IMR-90 (cell line): Measurements from ENCODE around the gene PARK7. TPM values are rescaled to one million over a fixed set of nuclear protein-coding genes. Genes with fewer than 3 reads are reported as not detected.

Source experiments
- ATAC-seq: fragments of 200-7000 bp; cut with Tn5 transposase; 2 replicates; pipeline ENCODE4 v1.9.1; 2020; ENCODE audit warnings: low read depth, mild to moderate bottlenecking, moderate library complexity
- BruUV-seq: library from RNA; stranded (reverse); fragments of 400-500 nt; replicated peaks from 2 replicates; lab custom pipeline; 2021; lab: Mats Ljungman, UMichigan
- CTCF ChIA-PET: fragments of 300-600 bp; formaldehyde crosslinking; extraction: SDS; loops from one replicate; lab custom pipeline; 2021; ENCODE audit warnings: antibody characterized with exemption; lab: Yijun Ruan, JAX
- POLR2A ChIA-PET: fragments of 300-600 bp; sonication (Branson Sonifier 250); formaldehyde crosslinking; loops from one replicate; lab custom pipeline; 2022; ENCODE audit warnings: antibody characterized with exemption; ENCODE audit not compliant: unreplicated experiment; lab: Charles Lee
- DNase-seq: peaks from one replicate; pipeline ENCODE4 v3.0.0; 2013
- H2AFZ ChIP-seq: replicated peaks from 2 replicates; pipeline ENCODE3; 2013; ENCODE audit warnings: low read length, mild to moderate bottlenecking; ENCODE audit not compliant: poor library complexity
- H2AK5ac ChIP-seq: 2 replicates; pipeline ENCODE4 v1.6.1; 2013; ENCODE audit warnings: low read depth, low read length, inconsistent platforms
- H2AK9ac ChIP-seq: replicated peaks from 2 replicates; pipeline ENCODE3; 2013; ENCODE audit warnings: mild to moderate bottlenecking, low read depth, low read length, moderate library complexity; ENCODE audit not compliant: poor library complexity
- H2BK120ac ChIP-seq: 2 replicates; pipeline ENCODE4 v1.6.1; 2013; ENCODE audit warnings: low read depth, low read length, inconsistent platforms
- H2BK15ac ChIP-seq: 3 replicates; pipeline ENCODE4 v1.6.1; 2013; ENCODE audit warnings: low read depth, low read length, inconsistent platforms
- H2BK20ac ChIP-seq: 2 replicates; pipeline ENCODE4 v1.6.1; 2013; ENCODE audit warnings: low read depth, mild to moderate bottlenecking, inconsistent platforms, low read length, moderate library complexity
- H2BK5ac ChIP-seq: 2 replicates; pipeline ENCODE4 v1.6.1; 2013; ENCODE audit warnings: mild to moderate bottlenecking, low read depth, low read length, inconsistent platforms; ENCODE audit not compliant: poor library complexity, severe bottlenecking
- H3K14ac ChIP-seq: replicated peaks from 2 replicates; pipeline ENCODE4 v1.6.1; 2013; ENCODE audit warnings: low read depth, low read length, inconsistent platforms
- H3K18ac ChIP-seq: 2 replicates; pipeline ENCODE4 v1.6.1; 2013; ENCODE audit warnings: low read depth, low read length, control low read depth
- H3K23ac ChIP-seq: 2 replicates; pipeline ENCODE4 v1.6.1; 2013; ENCODE audit warnings: low read depth, low read length, inconsistent platforms
- H3K27ac ChIP-seq: 2 replicates; pipeline ENCODE4 v1.5.1; 2013; ENCODE audit warnings: mild to moderate bottlenecking, control low read depth, low read length; ENCODE audit not compliant: insufficient read depth
- H3K27me3 ChIP-seq: 2 replicates; pipeline ENCODE4 v1.6.1; 2013; ENCODE audit warnings: low read length; ENCODE audit not compliant: control insufficient read depth, insufficient read depth
- H3K36me3 ChIP-seq: 2 replicates; pipeline ENCODE4 v1.6.1; 2013; ENCODE audit warnings: low read length, mixed read lengths; ENCODE audit not compliant: control insufficient read depth, insufficient read depth
- H3K4ac ChIP-seq: 2 replicates; pipeline ENCODE4 v1.6.1; 2013; ENCODE audit warnings: low read depth, low read length, inconsistent platforms
- H3K4me1 ChIP-seq: 2 replicates; pipeline ENCODE4 v1.6.1; 2013; ENCODE audit warnings: low read length, mixed read lengths; ENCODE audit not compliant: control insufficient read depth, insufficient read depth
- H3K4me2 ChIP-seq: 2 replicates; pipeline ENCODE4 v1.6.1; 2013; ENCODE audit warnings: low read depth, mild to moderate bottlenecking, control low read depth, low read length, moderate library complexity
- H3K4me3 ChIP-seq: 2 replicates; pipeline ENCODE4 v1.5.1; 2013; ENCODE audit warnings: low read depth, mild to moderate bottlenecking, control low read depth, low read length, moderate library complexity; ENCODE audit not compliant: insufficient read depth
- H3K56ac ChIP-seq: 2 replicates; pipeline ENCODE4 v1.6.1; 2013; ENCODE audit warnings: low read length, inconsistent platforms; ENCODE audit not compliant: insufficient read depth; ENCODE audit errors: extremely low read depth
- H3K79me1 ChIP-seq, 2 experiments: 2 replicates each; pipeline ENCODE4 v1.6.1; 2013; ENCODE audit warnings: low read length in 2 of 2, inconsistent platforms in 1 of 2, low read depth in 1 of 2
- H3K9ac ChIP-seq: 2 replicates; pipeline ENCODE4 v1.6.1; 2013; ENCODE audit warnings: low read depth, low read length, control low read depth
- H3K9me1 ChIP-seq: 2 replicates; pipeline ENCODE4 v1.6.1; 2013; ENCODE audit warnings: low read length, inconsistent platforms; ENCODE audit not compliant: insufficient read depth
- H3K9me3 ChIP-seq: 2 replicates; pipeline ENCODE4 v1.6.1; 2013; ENCODE audit warnings: low read length; ENCODE audit not compliant: control insufficient read depth, insufficient read depth
- H4K20me1 ChIP-seq: 2 replicates; pipeline ENCODE4 v1.6.1; 2013; ENCODE audit warnings: low read length, inconsistent platforms; ENCODE audit not compliant: insufficient read depth
- H4K5ac ChIP-seq: 2 replicates; pipeline ENCODE4 v1.6.1; 2013; ENCODE audit warnings: mild to moderate bottlenecking, low read depth, low read length, control low read depth
- H4K8ac ChIP-seq, 2 experiments: 2 replicates each; pipeline ENCODE4 v1.6.1; 2013; ENCODE audit warnings: low read depth in 2 of 2, low read length in 2 of 2, control low read depth in 1 of 2, inconsistent platforms in 1 of 2
- H4K91ac ChIP-seq: 2 replicates; pipeline ENCODE4 v1.6.1; 2013; ENCODE audit warnings: low read depth, low read length, inconsistent platforms; ENCODE audit not compliant: insufficient read depth
- BHLHE40 ChIP-seq: fragments of 150-350 bp; IDR thresholded peaks from 2 replicates; pipeline ENCODE4 v1.6.1; 2016; ENCODE audit warnings: mild to moderate bottlenecking, low read depth, low read length
- CEBPB ChIP-seq: IDR thresholded peaks from 2 replicates; pipeline ENCODE4 v1.6.1; 2012; ENCODE audit warnings: low read depth, low read length, improper control_type of control experiment
- CHD1 ChIP-seq: IDR thresholded peaks from 2 replicates; pipeline ENCODE4 v1.6.1; 2012; ENCODE audit warnings: low read depth, low read length, improper control_type of control experiment
- FOS ChIP-seq: fragments of 150-350 bp; IDR thresholded peaks from 2 replicates; pipeline ENCODE4 v1.6.1; 2016; ENCODE audit warnings: low read depth, low read length
- MAFK ChIP-seq: IDR thresholded peaks from 2 replicates; pipeline ENCODE4 v1.6.1; 2012; ENCODE audit warnings: low read depth, low read length, improper control_type of control experiment
- MAZ ChIP-seq: IDR thresholded peaks from 2 replicates; pipeline ENCODE4 v1.6.1; 2012; ENCODE audit warnings: low read depth, mild to moderate bottlenecking, low read length, improper control_type of control experiment, moderate library complexity, borderline replicate concordance
- MXI1 ChIP-seq: IDR thresholded peaks from 2 replicates; pipeline ENCODE4 v1.6.1; 2012; ENCODE audit warnings: low read depth, mild to moderate bottlenecking, low read length, moderate library complexity, borderline replicate concordance
- NFE2L2 ChIP-seq: fragments of 150-350 bp; IDR thresholded peaks from 2 replicates; pipeline ENCODE4 v1.6.1; 2016; ENCODE audit warnings: low read depth, mild to moderate bottlenecking, low read length
- POLR2A ChIP-seq: IDR thresholded peaks from 2 replicates; pipeline ENCODE4 v1.6.1; 2012; ENCODE audit warnings: mild to moderate bottlenecking, low read depth, low read length
- RAD21 ChIP-seq: IDR thresholded peaks from 2 replicates; pipeline ENCODE4 v1.6.1; 2012; ENCODE audit warnings: low read length, improper control_type of control experiment
- RCOR1 ChIP-seq: IDR thresholded peaks from 2 replicates; pipeline ENCODE4 v1.6.1; 2012; ENCODE audit warnings: mild to moderate bottlenecking, low read length, improper control_type of control experiment; ENCODE audit not compliant: insufficient replicate concordance
- RFX5 ChIP-seq: IDR thresholded peaks from 2 replicates; pipeline ENCODE4 v1.8.0; 2012; ENCODE audit warnings: low read depth, mild to moderate bottlenecking, low read length, moderate library complexity
- SMC3 ChIP-seq: fragments of 150-350 bp; IDR thresholded peaks from 2 replicates; pipeline ENCODE4 v1.6.1; 2016; ENCODE audit warnings: low read depth, mild to moderate bottlenecking, antibody characterized with exemption, low read length, moderate library complexity
- WGBS, 2 experiments: methylation state at CpG; one replicate each; pipeline versions ENCODE4 v1.1.5 to v1.1.7; 2013; ENCODE audit warnings: missing lambda C conversion rate in 2 of 2; ENCODE audit not compliant: insufficient read length in 1 of 2; ENCODE audit errors: extremely low coverage in 2 of 2; 5-methylcytosine and 5-hydroxymethylcytosine counted together
- dilution Hi-C: fragments of 300-500 bp; cut with HindIII; formaldehyde crosslinking; loops from one replicate; pipeline ENCODE4 v1.14.3; 2018; ENCODE audit warnings: low sequenced_read_pairs; ENCODE audit not compliant: unreplicated experiment
- in situ Hi-C: fragments of 300-500 bp; cut with MboI; formaldehyde crosslinking; loops from 3 replicates; pipeline ENCODE4 v1.14.3; 2019; ENCODE audit warnings: low sequenced_read_pairs, inconsistent platforms, mixed read lengths
- intact Hi-C: fragments of 100-400 bp; cut with micrococcal nuclease; formaldehyde crosslinking; loops from 2 replicates; pipeline ENCODE4 v1.10.0; 2022
- polyA plus RNA-seq, 3 experiments: library from polyadenylated mRNA; depleted of rRNA; stranded (reverse); fragments of >200 nt; gene quantifications; 2 replicates each; pipeline ENCODE4 v1.2.3, GENCODE V29; 2012; ENCODE audit warnings: low replicate concordance in 1 of 3
- total RNA-seq: library from RNA; depleted of rRNA; stranded (reverse); fragments of >200 nt; gene quantifications from 2 replicates; pipeline ENCODE4 v1.2.3, GENCODE V29; 2012
- TF ChIP-seq, protein P1 (sequence below): fragments of 150-350 bp; IDR thresholded peaks from 2 replicates; pipeline ENCODE4 v1.6.1; 2016; ENCODE audit warnings: low read depth, mild to moderate bottlenecking, low read length, moderate library complexity, borderline replicate concordance
- TF ChIP-seq, protein P2 (sequence below): conservative IDR thresholded peaks from 2 replicates; pipeline ENCODE4 v1.5.1; 2012; ENCODE audit warnings: mild to moderate bottlenecking, low read depth, low read length, improper control_type of control experiment
- TF ChIP-seq, protein P3 (sequence below): fragments of 150-350 bp; IDR thresholded peaks from 2 replicates; pipeline ENCODE4 v1.6.1; 2017; ENCODE audit warnings: mild to moderate bottlenecking, antibody characterized with exemption, low read length, low read depth

Gene PARK7
- total and polyA plus RNA-seq, 2 of the 4 experiments (the other 2 are of a cell fraction), result 207 to 357 TPM

DNA sequence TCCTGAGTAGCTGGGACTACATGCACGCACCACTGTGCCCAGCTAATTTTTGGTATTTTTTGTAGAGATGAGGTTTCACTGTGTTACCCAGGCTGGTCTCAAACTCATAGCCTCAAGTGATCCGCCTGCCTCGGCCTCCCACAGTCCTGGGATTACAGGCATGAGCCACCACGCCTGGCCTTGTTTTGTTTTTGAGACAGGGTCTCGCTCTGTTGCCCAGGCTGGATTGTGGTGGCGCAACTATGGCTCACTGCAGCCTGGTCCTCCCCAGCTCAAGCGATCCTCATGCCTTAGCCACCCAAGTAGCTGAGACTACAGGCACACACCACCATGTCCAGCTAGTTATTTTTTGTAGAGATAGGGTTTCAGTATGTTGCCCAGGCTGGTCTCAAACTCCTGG is 26.0 kb downstream of the PARK7 start:
- Histone ChIP-seq H3K27me3 (no peaks in the 10 kb centered on the region), H3K56ac (no peak overlapping the region), H4K91ac (no peak overlapping the region), H3K9me1 (no peaks in the 10 kb centered on the region; the same call in none of the 2 replicates), H3K4me1 (peaks cover 5% of the 10 kb centered on the region), H3K18ac (no peak overlapping the region), H2BK120ac (no peak overlapping the region), H2AK9ac (no peak overlapping the region), H4K5ac (no peak overlapping the region), H3K79me1 (peaks cover 10 to 31% of the 10 kb centered on the region in 2 experiments), H2AFZ (no peak overlapping the region), H3K27ac (no peak overlapping the region), H3K23ac (no peak overlapping the region), H2AK5ac (no peak overlapping the region), H4K8ac (no peak overlapping the region), H4K20me1 (no peaks in the 10 kb centered on the region), H3K4me3 (no peak overlapping the region), H3K4me2 (no peak overlapping the region), H3K9ac (no peak overlapping the region), H2BK5ac (no peak overlapping the region), H3K9me3 (no peaks in the 10 kb centered on the region), H3K4ac (no peak overlapping the region; the same call in 1 of the 2 replicates), H3K36me3 (peaks cover 28% of the 10 kb centered on the region), H2BK15ac (no peak overlapping the region), H3K14ac (no peak overlapping the region), H2BK20ac (no peak overlapping the region)
- intact Hi-C loops (no loop called here), dilution Hi-C loops (no loop called here), in situ Hi-C loops (loop anchor here (25.0 kb wide), 3 partner anchors 575 to 875 kb away; no protein-coding TSS in a partner anchor)
- ATAC-seq (no peak), DNase-seq (no peak)
- POLR2A ChIA-PET, result no interaction called here
- BruUV-seq, result no TSS peak
- CTCF ChIA-PET, result no interaction called here
- TF ChIP-seq CHD1 (no peak), MAZ (no peak), FOS (no peak), RCOR1 (no peak), NFE2L2 (no peak), RAD21 (no peak), POLR2A (no peak), CEBPB (no peak), RFX5 (no peak), MAFK (no peak), MXI1 (no peak), SMC3 (no peak), BHLHE40 (no peak)
- TF ChIP-seq, protein P1, sequence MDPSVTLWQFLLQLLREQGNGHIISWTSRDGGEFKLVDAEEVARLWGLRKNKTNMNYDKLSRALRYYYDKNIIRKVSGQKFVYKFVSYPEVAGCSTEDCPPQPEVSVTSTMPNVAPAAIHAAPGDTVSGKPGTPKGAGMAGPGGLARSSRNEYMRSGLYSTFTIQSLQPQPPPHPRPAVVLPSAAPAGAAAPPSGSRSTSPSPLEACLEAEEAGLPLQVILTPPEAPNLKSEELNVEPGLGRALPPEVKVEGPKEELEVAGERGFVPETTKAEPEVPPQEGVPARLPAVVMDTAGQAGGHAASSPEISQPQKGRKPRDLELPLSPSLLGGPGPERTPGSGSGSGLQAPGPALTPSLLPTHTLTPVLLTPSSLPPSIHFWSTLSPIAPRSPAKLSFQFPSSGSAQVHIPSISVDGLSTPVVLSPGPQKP, result no peak
- TF ChIP-seq, protein P2, sequence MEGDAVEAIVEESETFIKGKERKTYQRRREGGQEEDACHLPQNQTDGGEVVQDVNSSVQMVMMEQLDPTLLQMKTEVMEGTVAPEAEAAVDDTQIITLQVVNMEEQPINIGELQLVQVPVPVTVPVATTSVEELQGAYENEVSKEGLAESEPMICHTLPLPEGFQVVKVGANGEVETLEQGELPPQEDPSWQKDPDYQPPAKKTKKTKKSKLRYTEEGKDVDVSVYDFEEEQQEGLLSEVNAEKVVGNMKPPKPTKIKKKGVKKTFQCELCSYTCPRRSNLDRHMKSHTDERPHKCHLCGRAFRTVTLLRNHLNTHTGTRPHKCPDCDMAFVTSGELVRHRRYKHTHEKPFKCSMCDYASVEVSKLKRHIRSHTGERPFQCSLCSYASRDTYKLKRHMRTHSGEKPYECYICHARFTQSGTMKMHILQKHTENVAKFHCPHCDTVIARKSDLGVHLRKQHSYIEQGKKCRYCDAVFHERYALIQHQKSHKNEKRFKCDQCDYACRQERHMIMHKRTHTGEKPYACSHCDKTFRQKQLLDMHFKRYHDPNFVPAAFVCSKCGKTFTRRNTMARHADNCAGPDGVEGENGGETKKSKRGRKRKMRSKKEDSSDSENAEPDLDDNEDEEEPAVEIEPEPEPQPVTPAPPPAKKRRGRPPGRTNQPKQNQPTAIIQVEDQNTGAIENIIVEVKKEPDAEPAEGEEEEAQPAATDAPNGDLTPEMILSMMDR, result no peak
- TF ChIP-seq, protein P3, sequence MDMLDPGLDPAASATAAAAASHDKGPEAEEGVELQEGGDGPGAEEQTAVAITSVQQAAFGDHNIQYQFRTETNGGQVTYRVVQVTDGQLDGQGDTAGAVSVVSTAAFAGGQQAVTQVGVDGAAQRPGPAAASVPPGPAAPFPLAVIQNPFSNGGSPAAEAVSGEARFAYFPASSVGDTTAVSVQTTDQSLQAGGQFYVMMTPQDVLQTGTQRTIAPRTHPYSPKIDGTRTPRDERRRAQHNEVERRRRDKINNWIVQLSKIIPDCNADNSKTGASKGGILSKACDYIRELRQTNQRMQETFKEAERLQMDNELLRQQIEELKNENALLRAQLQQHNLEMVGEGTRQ, result no peak
- WGBS, 2 experiments, result 100% methylated on average over 2 of the region's 7 CpGs; no CpG with 5 or more reads in 1 of the 2 experiments
